ENCODE data around the gene XYLT1. TPM values are rescaled to one million over a fixed set of nuclear protein-coding genes. Genes with fewer than 3 reads are reported as not detected.

XYLT1 gene
- total and polyA plus RNA-seq, 12 donors, result 0.29 to 4.0 (median 1.6) TPM

DNA sequence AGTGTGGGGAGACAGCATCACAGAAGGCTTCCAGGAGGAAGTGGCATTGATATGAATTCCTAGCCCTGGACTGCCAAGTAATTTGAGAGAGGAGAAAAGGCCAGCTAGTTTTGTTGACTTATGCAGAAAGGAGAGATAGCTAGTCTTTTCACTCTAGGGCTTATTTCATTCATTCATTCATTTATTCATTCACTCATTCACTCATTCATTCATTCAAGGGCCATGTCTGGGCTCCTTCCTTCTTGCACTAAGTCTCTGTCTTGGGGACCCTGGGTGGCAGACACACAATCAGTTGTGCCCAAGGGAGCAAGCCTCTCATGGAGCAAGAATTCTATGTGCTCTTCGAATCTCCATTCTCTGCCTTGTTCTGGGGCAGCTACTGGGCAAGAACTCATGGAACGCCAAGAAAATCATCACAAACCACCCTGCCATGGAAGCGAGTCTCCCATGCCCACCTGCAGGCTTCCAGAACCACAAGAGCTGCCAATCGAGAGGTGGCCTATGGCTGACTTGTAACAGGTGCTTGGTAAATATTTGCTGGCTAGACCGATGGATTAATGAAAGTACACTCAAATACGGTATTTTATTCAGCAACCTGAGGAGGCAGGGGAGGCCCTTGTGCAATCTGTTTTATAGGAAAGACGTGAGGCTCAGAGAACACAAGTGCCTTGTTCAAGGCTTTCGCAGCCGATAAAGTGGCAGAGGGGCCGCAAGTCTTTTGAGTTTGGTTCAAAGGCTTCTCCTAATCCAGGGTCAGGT is 223.6 kb downstream of the XYLT1 start:
- no peak overlapping the region for H3K27ac ChIP-seq
- no peak overlapping the region for H3K4me3 ChIP-seq
- no peak for TF ChIP-seq CTCF (IDR thresholded peaks at IDR 0.05)
- peaks cover 0 to 6% (median 0%) of the 10 kb centered on the region in 7 donors for H3K27me3 ChIP-seq
- intact Hi-C loops (cut with DNase I), result no loop called here
- H3K9me3 ChIP-seq, result no peaks in the 10 kb centered on the region
- H3K36me3 ChIP-seq, result no peaks in the 10 kb centered on the region
- no peaks in the 10 kb centered on the region for H3K4me1 ChIP-seq
- ATAC-seq, result no peak
- WGBS, 2 donors, result 92 to 95% methylated on average over 10 of the region's 10 CpGs
- DNase-seq, result no peak

DNA sequence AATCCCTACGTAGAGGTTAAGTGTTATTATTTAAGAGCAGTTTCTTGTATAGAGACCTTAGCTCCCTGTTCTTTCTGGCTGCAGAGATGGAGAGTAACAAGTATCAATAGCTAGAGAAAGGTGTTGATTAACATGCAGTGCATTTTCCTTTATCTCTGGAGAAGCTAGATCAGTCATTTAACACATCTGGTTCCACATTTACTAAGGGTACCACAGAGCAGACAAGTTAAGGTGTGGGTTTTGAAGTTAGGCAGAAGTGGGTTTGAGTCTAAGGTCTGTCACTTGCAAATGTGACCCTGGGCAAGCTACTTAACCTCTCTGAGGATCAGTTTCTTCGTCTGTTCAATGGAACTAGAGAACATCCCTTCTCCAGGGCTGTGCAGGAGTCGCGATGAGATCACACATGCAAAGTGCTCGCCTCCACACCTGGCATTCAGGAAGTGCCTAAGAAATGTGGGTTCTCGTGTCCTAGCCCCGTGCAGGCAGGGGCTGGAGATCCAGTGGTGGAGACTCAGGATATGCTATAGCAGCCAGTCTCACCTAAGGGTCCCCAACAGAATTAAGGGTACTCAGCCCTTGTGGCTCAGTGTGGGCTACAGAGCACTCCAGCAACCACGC is 224.4 kb downstream of the XYLT1 start:
- ATAC-seq (no peak), DNase-seq (no peak)
- Histone ChIP-seq H3K4me1 (no peaks in the 10 kb centered on the region), H3K27me3 (peaks cover 0 to 6% (median 0%) of the 10 kb centered on the region in 7 donors), H3K9me3 (no peaks in the 10 kb centered on the region), H3K4me3 (no peak overlapping the region), H3K27ac (no peak overlapping the region), H3K36me3 (no peaks in the 10 kb centered on the region)
- intact Hi-C loops (cut with DNase I), result no loop called here
- no peak for TF ChIP-seq CTCF (IDR thresholded peaks at IDR 0.05)
- WGBS, 2 donors, result 84 to 85% methylated on average over 8 of the region's 8 CpGs

DNA sequence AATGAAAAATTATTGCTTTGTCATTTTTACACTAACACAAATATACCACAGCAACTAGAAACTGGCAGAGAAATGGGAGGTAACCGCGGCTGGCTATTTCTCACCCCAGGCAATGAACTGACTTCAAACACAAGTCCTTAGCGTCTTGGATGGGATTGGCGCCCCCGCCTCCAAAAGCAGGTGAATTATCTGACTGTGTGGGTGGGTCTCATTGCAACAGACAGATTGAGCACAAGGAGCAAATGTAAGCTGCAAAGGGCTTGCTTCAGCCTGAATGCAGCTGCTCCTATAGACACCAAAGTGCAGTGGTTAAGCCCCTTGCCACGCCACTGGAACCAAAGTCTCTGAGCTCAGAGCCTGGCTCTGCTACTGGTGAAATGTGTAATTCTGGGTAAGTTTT is 225.0 kb downstream of the XYLT1 start:
- Histone ChIP-seq H3K27me3 (peaks cover 0 to 2% (median 0%) of the 10 kb centered on the region in 7 donors), H3K4me3 (no peak overlapping the region), H3K36me3 (no peaks in the 10 kb centered on the region), H3K4me1 (no peaks in the 10 kb centered on the region), H3K27ac (no peak overlapping the region), H3K9me3 (no peaks in the 10 kb centered on the region)
- DNase-seq (no peak), ATAC-seq (no peak)
- intact Hi-C loops (cut with DNase I), result no loop called here
- TF ChIP-seq CTCF (IDR thresholded peaks at IDR 0.05), result no peak
- 78 to 81% methylated on average over 6 of the region's 6 CpGs for WGBS, 2 donors

DNA sequence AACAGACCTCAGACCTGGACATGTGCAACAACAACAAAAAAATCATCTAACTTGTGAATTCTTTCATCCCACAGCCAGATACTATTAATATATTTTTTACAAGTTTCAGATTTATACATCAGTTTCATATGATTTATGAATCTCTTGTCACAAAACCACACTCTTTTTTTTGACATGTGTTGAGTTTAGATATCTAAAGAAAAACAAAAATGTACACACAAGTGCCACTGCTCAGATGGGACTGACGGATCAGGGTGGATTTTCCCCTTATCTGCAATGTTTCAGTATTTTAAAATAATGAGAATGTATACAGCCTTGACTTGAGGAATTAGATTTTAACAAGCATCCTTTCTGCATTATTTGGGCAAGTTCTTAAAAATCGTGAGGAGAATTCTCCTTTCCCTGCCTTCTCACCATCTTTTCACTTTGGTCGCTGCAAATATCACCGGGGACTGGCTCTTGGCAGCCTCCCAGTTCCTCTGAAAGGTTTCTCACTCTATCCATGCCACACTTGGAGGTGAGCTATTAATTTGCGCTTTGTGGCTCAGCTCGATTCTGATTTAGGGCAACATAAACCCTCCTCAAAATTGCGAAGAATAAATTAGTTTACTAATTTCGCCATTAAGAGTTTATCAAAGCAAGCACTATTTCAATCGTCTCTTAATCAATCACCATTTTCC is 225.7 kb downstream of the XYLT1 start:
- 75 to 78% methylated on average over 9 of the region's 9 CpGs for WGBS, 2 donors

More for the DNA sequence above, 225.7 kb downstream of the XYLT1 start:
- no peak for TF ChIP-seq CTCF (IDR thresholded peaks at IDR 0.05)
- intact Hi-C loops (cut with DNase I), result no loop called here
- H3K9me3 ChIP-seq, result no peaks in the 10 kb centered on the region
- DNase-seq (no peak), ATAC-seq (no peak)
- no peaks in the 10 kb centered on the region for H3K36me3 ChIP-seq
- H3K4me3 ChIP-seq, result no peak overlapping the region
- no peaks in the 10 kb centered on the region for H3K27me3 ChIP-seq
- H3K27ac ChIP-seq, result no peak overlapping the region
- H3K4me1 ChIP-seq, result no peaks in the 10 kb centered on the region

Measured in heart right ventricle (tissue), 16 donors.